ENCODE data around the gene AWAT2.

The AWAT2 gene

DNA sequence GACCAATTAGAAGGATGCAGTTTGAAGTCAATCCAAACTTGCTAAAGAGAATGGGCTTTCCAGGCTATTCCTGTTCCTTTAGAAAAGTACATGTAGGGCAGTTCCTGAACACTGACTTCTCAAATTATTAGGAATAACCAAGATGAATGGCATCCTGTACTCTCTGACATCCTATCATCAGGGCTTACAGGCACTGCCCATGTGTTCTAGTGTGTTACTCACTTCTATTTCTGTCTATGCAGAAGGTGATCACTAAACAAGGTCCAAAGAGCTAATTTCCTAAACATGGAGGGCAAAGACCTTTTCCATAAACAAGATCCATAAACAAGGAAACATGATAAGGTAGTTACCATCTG lies 53.6 kb downstream of the AWAT2 start:
- DNase-seq (ENCODE audit: low spot score): no peak

DNA sequence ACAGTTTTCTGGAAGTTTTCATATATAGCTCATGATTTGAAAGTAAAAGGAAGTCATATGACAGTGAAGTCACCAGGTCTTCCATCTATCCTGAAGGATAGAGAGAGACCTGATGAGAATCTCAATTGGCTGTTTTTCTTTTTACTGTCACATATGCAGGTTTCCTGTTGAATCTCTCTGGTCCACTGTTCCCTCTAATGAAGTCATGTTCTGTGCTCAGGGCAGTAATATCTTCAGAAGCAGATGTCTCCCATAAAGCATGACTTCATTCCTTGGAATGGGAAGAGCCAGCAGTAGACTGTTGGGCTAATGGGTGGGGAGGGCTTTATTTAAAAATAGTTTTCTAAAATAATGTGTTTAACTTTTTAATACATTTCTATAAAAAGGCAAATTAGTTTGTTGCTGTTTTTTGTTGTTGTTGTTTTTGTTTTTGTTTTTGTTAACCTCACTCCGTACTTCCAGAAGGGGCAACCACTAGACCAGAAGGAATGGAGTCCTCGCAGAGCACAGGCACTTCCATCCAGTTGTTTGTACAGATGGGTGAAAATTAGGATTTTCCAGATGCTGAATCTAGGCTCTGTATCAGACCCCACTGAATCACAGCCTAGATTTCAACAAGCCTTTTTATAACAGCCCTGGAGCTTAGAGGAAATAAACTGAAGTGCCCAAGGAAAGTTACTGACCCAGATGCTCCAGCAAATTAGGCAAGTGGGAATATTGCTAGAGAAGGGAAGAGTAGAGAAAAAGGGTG lies 54.2 kb downstream of the AWAT2 start:
- DNase-seq (ENCODE audit: low spot score): no peak

DNA sequence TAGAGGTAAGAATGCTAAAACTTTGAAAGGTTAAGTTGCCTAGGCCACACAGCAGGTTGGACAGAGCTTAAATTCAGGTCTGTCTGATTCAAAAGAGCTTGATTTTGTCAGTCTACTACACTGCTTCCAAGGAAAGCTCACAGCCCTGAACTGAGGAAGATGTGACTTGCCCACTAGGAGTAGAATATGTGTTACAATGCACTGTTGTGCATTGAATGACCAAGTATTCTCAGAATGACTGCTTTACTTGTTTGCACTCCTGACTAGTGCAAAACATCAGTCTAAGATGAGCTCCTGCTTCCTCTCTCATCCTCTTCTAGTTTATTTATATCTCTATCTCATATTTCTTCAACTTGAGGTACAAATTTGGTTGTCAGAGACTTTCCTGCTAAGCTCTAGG lies 56.2 kb downstream of the AWAT2 start:
- DNase-seq (ENCODE audit: low spot score): no peak

DNA sequence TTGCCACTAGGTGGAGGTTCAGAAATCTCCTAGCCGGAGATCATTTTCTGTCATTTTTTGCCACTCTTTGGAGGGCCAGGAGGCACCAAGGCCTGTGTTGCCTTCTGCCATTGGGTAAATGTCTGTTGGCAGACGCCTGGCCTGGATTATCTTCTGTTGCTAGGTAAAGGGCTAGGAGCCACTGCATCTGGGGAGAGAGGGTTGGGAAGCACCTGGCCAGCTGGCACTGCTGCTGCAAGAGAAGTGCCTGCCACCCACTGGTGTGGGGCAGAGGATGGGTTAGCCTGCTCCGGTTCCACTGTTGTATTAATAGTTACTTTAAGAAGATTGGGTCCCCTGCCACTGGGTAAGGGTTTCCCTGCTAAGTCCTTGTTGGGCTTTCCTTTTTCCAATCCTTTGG lies 58.1 kb downstream of the AWAT2 start:
- no peak for DNase-seq (ENCODE audit: low spot score)

Measured in HuH-7 (cell line).